GM18870 (cell line): ENCODE data around the gene MGST3.
"Not testable (repeated sequence)": the region's sequence is repeated elsewhere in the genome, so short reads cannot be mapped to it uniquely, and the experiment has no call there.

ENCODE experiments used
- ATAC-seq: cut with Tn5 transposase; IDR thresholded peaks from one replicate; pipeline ENCODE4 v1.9.1; 2021; ENCODE audit warnings: moderate library complexity; ENCODE audit not compliant: unreplicated experiment

Gene MGST3

GRCh38 chr1:165648919-165649572 is 18.0 kb downstream of the MGST3 start:
- ATAC-seq: no peak

DNA sequence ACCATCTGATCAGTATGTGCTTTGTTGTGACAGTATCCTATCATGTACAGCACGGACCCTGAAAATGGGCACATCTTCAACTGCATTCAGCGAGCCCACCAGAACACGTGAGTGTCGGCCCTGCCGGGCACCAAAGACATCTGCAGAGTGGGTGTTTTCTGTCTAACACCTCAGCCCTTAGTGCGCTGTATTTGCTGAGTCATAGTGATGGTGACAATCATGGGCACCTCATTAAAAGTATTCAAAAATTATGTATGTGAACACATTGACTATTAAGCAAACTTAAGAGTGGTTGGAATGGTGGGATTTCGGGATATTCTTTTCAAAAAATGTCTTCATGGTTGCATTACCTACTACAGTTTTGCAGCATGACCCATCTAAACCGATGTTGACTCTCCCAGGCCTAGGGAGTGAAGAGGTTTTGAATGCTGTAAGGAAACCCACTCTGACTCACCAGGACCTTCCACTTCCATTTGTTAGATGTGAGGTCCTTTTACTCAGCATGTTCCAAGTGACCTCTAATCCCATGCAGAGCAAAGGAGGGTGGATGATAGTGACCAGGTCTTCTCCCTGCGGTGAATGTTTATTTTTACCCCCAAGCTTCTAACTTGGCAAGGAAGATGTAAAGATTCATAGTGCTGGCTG is 20.1 kb downstream of the MGST3 start:
- no peak for ATAC-seq

DNA sequence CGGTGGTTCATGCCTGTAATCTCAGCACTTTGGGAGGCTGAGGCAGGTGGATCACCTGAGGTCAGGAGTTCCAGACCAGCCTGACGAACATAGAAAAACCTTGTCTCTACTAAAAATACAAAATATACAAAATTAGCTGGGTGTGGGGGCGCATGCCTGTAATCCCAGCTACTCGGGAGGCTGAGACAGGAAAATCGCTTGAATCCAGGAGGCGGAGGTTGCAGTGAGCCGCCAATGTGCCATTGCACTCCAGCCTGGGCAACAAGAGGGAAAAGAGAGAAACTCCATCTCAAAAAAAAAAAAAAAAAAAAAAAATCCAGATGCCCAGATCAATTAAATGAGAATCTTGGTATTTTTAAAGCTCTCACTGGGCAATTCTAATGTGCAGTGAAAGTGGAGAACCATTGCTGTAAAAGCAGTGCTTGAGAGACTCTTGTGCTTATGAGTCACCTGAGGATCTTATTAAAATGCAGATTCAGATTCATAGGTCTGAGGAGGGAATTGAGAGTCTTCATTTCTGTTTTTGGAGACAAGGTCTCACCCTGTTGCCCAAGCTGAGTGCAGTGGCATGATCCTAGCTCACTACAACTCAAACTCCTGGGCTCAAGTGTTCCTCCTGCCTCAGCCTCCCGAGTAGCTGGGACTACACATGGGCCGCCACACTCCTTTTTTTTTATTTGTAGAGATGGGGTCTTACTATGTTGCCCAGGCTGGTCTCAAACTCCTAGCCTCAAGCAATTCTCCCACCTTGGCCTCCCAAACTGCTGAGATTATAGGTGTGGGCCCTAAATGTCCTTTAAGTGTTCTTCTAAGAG is 27.9 kb downstream of the MGST3 start:
- ATAC-seq: not testable (repeated sequence)

- no peak for ATAC-seq
Measured at GRCh38 chr1:165659581-165659895, 28.5 kb downstream of the MGST3 start.

GRCh38 chr1:165661703-165662102 is 30.7 kb downstream of the MGST3 start:
- no peak for ATAC-seq

GRCh38 chr1:165662186-165662585 is 31.2 kb downstream of the MGST3 start:
- no peak for ATAC-seq

- no peak for ATAC-seq
Measured at GRCh38 chr1:165666152-165666825, 35.3 kb downstream of the MGST3 start.

DNA sequence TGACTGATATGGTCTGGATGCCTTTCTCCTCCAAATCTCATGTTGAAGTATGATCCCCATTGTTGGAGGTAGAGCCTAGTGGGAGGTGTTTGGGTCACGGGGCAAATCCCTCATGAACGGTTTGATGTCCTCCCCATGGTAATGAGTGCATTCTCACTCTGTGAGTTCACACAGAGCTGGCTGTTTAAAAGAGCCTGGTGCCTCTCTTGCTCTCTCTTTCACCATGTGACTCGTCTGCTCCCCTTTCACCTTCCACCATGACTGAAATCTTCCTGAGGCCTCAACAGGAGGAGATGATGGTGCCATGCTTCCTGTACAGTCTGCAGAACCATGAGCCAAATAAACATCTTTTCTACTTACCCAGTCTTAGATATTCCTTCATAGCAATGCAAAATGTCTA is 37.1 kb downstream of the MGST3 start:
- no peak for ATAC-seq

- no peak for ATAC-seq
Measured at GRCh38 chr1:165671526-165671925, 40.5 kb downstream of the MGST3 start.

DNA sequence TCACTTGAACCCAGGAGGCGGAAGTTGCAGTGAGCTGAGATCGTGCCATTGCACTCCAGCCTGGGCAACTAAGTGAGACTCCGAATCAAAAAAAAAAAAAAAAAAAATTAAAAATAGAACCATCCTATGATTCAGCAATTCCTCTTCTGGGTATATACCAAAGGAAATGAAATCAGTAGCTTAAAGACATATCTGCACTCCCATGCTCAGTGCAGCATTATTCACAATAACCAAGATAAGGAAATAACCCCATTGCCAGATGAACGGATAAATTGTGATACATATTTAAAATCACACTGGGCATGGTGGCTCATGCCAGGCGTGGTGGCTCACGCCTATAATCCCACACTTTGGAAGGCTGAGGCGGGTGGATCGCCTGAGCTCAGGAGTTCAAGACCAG is 43.6 kb downstream of the MGST3 start:
- ATAC-seq: no peak

DNA sequence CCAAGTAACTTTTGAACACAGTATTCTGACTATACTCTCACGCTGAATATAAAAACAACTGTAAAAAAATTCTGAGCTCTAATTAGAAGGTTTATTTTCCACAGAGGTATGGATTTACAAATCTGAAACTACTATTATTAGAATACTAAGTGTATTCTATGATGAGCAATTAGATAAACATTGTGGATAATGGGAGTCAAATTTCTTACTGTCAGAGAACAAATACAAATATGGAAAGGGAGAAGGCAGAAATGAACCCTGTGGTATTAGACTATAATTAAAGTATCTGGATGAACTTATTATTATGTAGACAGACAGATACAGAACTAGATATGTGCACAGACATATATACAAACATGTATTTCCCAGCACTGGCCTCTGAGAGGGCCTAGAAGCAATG is 44.8 kb downstream of the MGST3 start:
- no peak for ATAC-seq

GRCh38 chr1:165678509-165678908 is 47.5 kb downstream of the MGST3 start:
- ATAC-seq: no peak

DNA sequence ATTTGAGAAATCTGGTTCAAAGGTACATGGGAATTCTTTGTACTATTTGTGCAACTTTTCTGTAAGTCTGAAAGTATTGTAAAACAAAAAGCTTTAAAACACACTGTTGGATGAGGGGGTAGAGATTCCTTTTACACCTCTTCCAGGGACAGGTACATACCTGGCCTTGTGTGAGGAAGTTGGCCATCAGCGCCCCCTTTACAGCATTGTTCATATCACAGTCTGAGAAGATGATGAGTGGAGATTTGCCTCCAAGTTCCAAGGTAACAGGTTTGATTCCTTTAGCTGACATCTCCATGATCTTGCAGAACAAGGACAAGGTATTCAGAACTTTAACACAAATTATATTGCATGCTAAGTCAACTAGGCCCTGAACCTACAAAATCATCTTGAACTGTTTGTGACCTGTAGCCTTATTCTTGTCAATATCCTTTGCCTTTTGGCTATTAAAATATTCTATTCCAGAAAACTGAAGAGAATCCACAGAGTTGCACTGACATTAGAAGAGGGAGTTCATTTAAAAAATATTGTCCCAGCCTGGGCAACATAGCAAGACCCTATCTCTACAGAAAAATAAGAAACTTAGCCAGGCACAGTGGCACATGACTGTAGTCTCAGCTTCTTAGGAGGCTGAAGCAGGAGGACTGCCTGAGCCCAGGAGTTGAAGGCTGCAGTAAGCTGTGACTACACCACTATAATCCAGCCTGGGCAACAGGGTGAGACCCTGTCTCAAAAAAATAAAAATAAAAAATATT is 48.4 kb downstream of the MGST3 start:
- ATAC-seq: no peak

- ATAC-seq: no peak
Measured at GRCh38 chr1:165680303-165680702, 49.3 kb downstream of the MGST3 start.

- not testable (repeated sequence) for ATAC-seq
Measured at GRCh38 chr1:165680773-165681172, 49.7 kb downstream of the MGST3 start.

GRCh38 chr1:165683848-165684485 is 52.9 kb downstream of the MGST3 start:
- no peak for ATAC-seq

- ATAC-seq: peak; percentile 54
Measured at GRCh38 chr1:165686121-165686970, 55.3 kb downstream of the MGST3 start.

- peak; percentile 44 for ATAC-seq
Measured at GRCh38 chr1:165686971-165687433, 56.0 kb downstream of the MGST3 start.

- ATAC-seq: no peak
Measured at GRCh38 chr1:165688046-165688445, 57.0 kb downstream of the MGST3 start.
